ENCODE results near the gene TIMP2. TPM values are rescaled to one million over a fixed set of nuclear protein-coding genes. Genes with fewer than 3 reads are reported as not detected.
A peak's percentile ranks its signal among the peaks of the same experiment; 100 is the strongest.

Gene TIMP2
- total RNA-seq, 1 experiment from 2014 or later = 29.0 TPM

DNA sequence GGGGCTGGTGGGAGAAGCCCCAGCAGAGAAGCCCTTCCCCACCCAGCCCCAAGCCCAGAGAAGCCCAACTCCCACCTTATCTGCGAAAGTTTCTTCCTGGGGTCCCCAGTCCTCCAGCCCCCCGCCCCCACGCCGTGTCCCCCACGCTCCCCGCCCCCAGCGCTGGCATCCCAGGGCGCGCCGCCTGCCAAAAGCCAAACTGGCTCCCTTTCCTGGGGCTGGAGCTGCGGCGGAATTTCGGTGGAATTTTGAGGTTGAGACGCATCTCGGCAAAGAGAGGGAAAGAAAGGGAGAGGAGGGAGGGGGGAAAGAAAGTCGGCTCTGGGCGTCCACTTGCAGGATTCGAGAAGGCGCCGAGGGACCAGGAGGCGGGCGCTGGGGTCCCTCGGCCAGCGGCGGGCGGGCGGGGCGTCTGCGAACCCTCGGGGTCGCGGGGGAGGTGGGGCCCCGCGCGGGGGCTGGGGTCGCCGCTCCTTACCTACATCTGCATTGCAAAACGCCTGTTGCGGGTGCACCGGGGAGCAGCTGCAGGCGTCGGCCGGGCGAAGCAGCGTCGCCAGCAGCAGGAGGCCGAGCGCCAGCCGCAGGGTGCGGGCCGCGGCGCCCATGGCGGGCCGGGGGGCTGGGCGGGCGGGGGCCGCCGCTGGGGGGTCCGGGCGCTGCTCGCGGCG, 571 bp downstream of the TIMP2 start:
- H2BK5ac ChIP-seq (ENCODE audit: insufficient read length, low read length) = no peak overlapping the region
- no peak overlapping the region for H2AK5ac ChIP-seq (ENCODE audit: insufficient read length, low read length)
- H3K23me2 ChIP-seq (ENCODE audit: insufficient read length, low read depth, low read length, poor library complexity, severe bottlenecking) = peaks cover 10% of the 10 kb centered on the region
- H3K4ac ChIP-seq (ENCODE audit: low read depth, low read length) = no peak overlapping the region
- H3K4me3 Mint-ChIP-seq = peak overlapping the region; percentile 71 to 83
- H3K27me3 Mint-ChIP-seq (ENCODE audit: low read depth) = peaks cover 24% of the 10 kb centered on the region
- H3K4me1 Mint-ChIP-seq = peaks cover 16 to 45% of the 10 kb centered on the region in 2 experiments
- peak overlapping the region; percentile 35 for H3K14ac ChIP-seq (ENCODE audit: insufficient read depth, low read length)
- H3K23ac ChIP-seq (ENCODE audit: insufficient read length, low read depth, low read length) = no peak overlapping the region
- H3K9ac ChIP-seq (ENCODE audit: extremely low read depth, insufficient read length, low read length) = no peak overlapping the region
- WGBS (ENCODE audit: extremely low coverage, insufficient read length, low lambda C conversion rate) = no CpG with 5 or more reads among the region's 64 CpGs
- no peak overlapping the region for H2AFZ ChIP-seq (ENCODE audit: low read length)
- peaks cover 4% of the 10 kb centered on the region for H3K79me1 ChIP-seq (ENCODE audit: insufficient read depth, low read depth, low read length, poor library complexity, severe bottlenecking)
- H3K18ac ChIP-seq (ENCODE audit: insufficient read length, low read depth, low read length) = peak overlapping the region; percentile 51
- H3K27me3 ChIP-seq (ENCODE audit: insufficient read depth, low read length) = no peaks in the 10 kb centered on the region
- DNase-seq = peak; percentile 73
- no peak overlapping the region for H3K56ac ChIP-seq (ENCODE audit: insufficient read length, low read depth, low read length)
- H4K20me1 ChIP-seq (ENCODE audit: control insufficient read depth, insufficient read depth, insufficient read length) = no peaks in the 10 kb centered on the region
- peak overlapping the region; percentile 71 for H3K4me2 ChIP-seq (ENCODE audit: insufficient read depth, insufficient read length, low read length)
- no peaks in the 10 kb centered on the region for H3K9me3 ChIP-seq (ENCODE audit: control insufficient read depth, low read depth, low read length)
- no peaks in the 10 kb centered on the region; the same call in 1 of the 2 replicates for H3K79me2 ChIP-seq (ENCODE audit: insufficient read depth, low read length)
- H4K5ac ChIP-seq (ENCODE audit: insufficient read length, low read depth, low read length) = no peak overlapping the region
- no peak overlapping the region for H4K8ac ChIP-seq (replicated peaks; ENCODE audit: insufficient read length, low read depth, low read length)
- H2BK20ac ChIP-seq (ENCODE audit: low read depth, low read length, poor library complexity, severe bottlenecking) = no peak overlapping the region
- H3K27ac ChIP-seq (ENCODE audit: insufficient read length, low read depth, low read length) = no peak overlapping the region
- H4K91ac ChIP-seq (ENCODE audit: insufficient read length, low read depth, low read length) = no peak overlapping the region
- no peak overlapping the region for H2BK120ac ChIP-seq (ENCODE audit: low read depth, low read length, poor library complexity, severe bottlenecking)
- H2BK12ac ChIP-seq (ENCODE audit: insufficient read length, low read depth, low read length) = no peak overlapping the region
- peaks cover 0 to 1% (median 0%) of the 10 kb centered on the region in 3 experiments; a peak in 1 of 7 replicates for H3K36me3 Mint-ChIP-seq (ENCODE audit: insufficient read depth in 1 of 3, low read depth in 3 of 3)
- H2BK15ac ChIP-seq (ENCODE audit: low read depth, low read length) = no peak overlapping the region
- H3K4me1 ChIP-seq (ENCODE audit: insufficient read depth, low read length) = peaks cover 3% of the 10 kb centered on the region; the same call in 1 of the 2 replicates
- no peak overlapping the region for H3K27ac Mint-ChIP-seq
- H3T11ph ChIP-seq (ENCODE audit: low read length) = no peak overlapping the region
- TF ChIP-seq CTCF (conservative IDR thresholded peaks at IDR 0.05) = no peak
- no peaks in the 10 kb centered on the region for H3K9me3 Mint-ChIP-seq

Data from H9 (cell line).